Hepatocyte (in vitro differentiated cells): ENCODE results near the gene VAMP4. TPM values are rescaled to one million over a fixed set of nuclear protein-coding genes. Genes with fewer than 3 reads are reported as not detected.

Experiments used
- DNase-seq: peaks from one replicate; pipeline ENCODE4 v3.0.0-alpha.2; 2016; ENCODE audit warnings: low spot score
- H2AFZ ChIP-seq: fragments of 200-600 bp; sonication (generic); 2 replicates; pipeline ENCODE4 v1.6.0; 2016; ENCODE audit warnings: antibody characterized with exemption, mild to moderate bottlenecking
- H3K27ac ChIP-seq: fragments of 200-600 bp; sonication (generic); 2 replicates; pipeline ENCODE4 v1.5.1; 2016; ENCODE audit warnings: mild to moderate bottlenecking
- H3K27me3 ChIP-seq: fragments of 200-600 bp; sonication (generic); 2 replicates; pipeline ENCODE4 v1.6.1; 2016
- H3K36me3 ChIP-seq: fragments of 200-600 bp; sonication (generic); replicated peaks from 2 replicates; pipeline ENCODE4 v1.5.1; 2016; ENCODE audit warnings: low read depth; ENCODE audit not compliant: insufficient read depth
- H3K4me1 ChIP-seq: fragments of 200-600 bp; sonication (generic); 2 replicates; pipeline ENCODE4 v1.5.1; 2016; ENCODE audit warnings: mild to moderate bottlenecking, moderate library complexity; ENCODE audit not compliant: insufficient read depth
- H3K4me2 ChIP-seq: fragments of 200-600 bp; sonication (generic); 2 replicates; pipeline ENCODE4 v1.6.0; 2016
- H3K4me3 ChIP-seq: fragments of 200-600 bp; sonication (generic); 2 replicates; pipeline ENCODE4 v1.5.1; 2016; ENCODE audit warnings: mild to moderate bottlenecking
- H3K79me2 ChIP-seq: fragments of 200-600 bp; sonication (generic); 2 replicates; pipeline ENCODE4 v1.6.0; 2017; ENCODE audit warnings: mild to moderate bottlenecking
- H3K9me2 ChIP-seq: fragments of 200-600 bp; sonication (generic); replicated peaks from 2 replicates; pipeline ENCODE4 v1.6.0; 2017; ENCODE audit warnings: mild to moderate bottlenecking; ENCODE audit not compliant: insufficient read depth
- H3K9me3 ChIP-seq: fragments of 200-600 bp; sonication (generic); 2 replicates; pipeline ENCODE4 v1.5.1; 2016; ENCODE audit warnings: low read depth, mild to moderate bottlenecking
- H4K20me1 ChIP-seq: fragments of 200-600 bp; sonication (generic); 2 replicates; pipeline ENCODE4 v1.6.0; 2016; ENCODE audit warnings: mild to moderate bottlenecking; ENCODE audit not compliant: insufficient read depth, poor library complexity, severe bottlenecking
- EZH2 ChIP-seq: fragments of 200-600 bp; sonication (generic); IDR thresholded peaks from 2 replicates; pipeline ENCODE4 v1.6.1; 2016; ENCODE audit warnings: antibody characterized with exemption, mild to moderate bottlenecking, borderline replicate concordance
- EZH2phosphoT487 ChIP-seq: fragments of 200-600 bp; sonication (generic); IDR thresholded peaks from one replicate; pipeline ENCODE4 v1.6.1; 2018; ENCODE audit warnings: antibody characterized with exemption, mild to moderate bottlenecking, low read depth, moderate library complexity; ENCODE audit not compliant: unreplicated experiment, severe bottlenecking
- WGBS: methylation state at CpG from one replicate; pipeline ENCODE4 v1.1.6; 2016; ENCODE audit warnings: low lambda C conversion rate; ENCODE audit errors: missing lambda C conversion rate; 5-methylcytosine and 5-hydroxymethylcytosine counted together
- polyA plus RNA-seq: library from polyadenylated mRNA; unstranded; fragments of >200 nt; fragmentation: Nextera tagmentation; extraction: Ambion mirVana; gene quantifications from 2 replicates; pipeline ENCODE4 v1.2.1, GENCODE V29; 2016
- total RNA-seq: library from RNA; depleted of rRNA; stranded (reverse); fragments of >200 nt; gene quantifications from 2 replicates; pipeline ENCODE4 v1.2.3, GENCODE V29; 2014
- TF ChIP-seq, protein P1 (sequence below): fragments of 200-600 bp; sonication (generic); IDR thresholded peaks from 2 replicates; pipeline ENCODE4 v1.5.1; 2016; ENCODE audit warnings: antibody characterized with exemption, mild to moderate bottlenecking; ENCODE audit not compliant: poor library complexity

VAMP4 gene
- total and polyA plus RNA-seq, 2 experiments from 2014 or later, result 8.9 to 9.5 TPM

DNA sequence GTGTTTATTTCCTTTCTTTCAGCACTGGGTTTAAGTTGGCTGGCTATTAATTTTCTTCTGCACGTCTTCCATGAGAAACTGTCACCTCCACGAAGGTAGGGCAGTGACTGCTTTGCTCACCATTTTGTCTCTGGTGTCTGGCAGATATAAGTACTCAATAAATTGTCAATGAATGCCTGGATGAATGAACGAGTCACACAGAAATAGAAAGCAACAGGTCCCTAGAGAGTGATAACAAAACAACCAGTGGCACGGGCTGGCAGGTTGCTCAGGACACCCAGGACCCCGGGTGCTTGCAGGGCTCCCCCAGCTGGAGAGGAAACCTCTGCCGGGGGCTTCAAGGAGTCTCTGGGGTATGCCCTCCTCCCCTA is 86.1 kb downstream of the VAMP4 start:
- WGBS, result 74% methylated on average over 6 of the region's 6 CpGs
- no peak overlapping the region for H2AFZ ChIP-seq
- H3K4me2 ChIP-seq, result peak overlapping the region; percentile 34

DNA sequence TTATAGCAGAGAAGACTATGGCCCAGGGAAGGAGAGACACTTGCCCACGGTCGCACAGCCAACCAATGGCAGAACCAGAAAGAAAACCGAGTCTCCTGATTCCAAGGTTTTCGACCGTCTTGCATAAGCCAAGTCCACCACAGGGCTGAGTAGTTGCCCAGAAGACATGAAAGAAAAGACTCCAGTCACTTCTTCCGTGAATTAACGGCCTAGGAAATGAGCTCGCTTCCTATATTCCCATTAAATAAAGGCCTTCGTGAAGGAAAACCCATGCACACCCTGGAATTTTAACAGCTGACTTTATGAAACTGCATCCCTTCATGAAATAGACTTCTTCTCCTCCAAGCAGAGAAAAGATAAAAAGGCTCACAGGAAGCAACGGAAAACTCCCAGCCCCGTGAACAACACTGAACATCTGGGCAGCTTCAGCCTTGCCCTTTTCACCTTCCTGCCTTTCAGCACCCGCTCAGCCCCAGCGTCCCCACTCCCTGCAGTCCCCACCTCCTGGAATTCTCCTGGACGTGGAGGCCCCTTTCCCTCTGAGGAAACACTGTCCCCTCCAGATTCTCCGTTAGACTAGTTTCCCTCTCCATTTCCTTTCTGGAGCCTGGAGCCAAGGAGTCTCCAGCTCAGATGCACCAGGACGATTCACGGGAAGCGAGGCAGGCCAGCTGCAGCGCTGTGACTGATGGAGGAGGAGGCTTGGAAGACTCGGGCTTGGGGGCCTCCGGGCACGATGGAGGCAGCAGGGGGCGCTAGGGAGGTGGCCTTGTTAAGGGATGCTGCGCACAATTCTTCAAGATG is 86.7 kb downstream of the VAMP4 start:
- peak overlapping the region; percentile 43 for H2AFZ ChIP-seq
- no peaks in the 10 kb centered on the region for H4K20me1 ChIP-seq
- peak; percentile 74 for DNase-seq
- peaks cover 22% of the 10 kb centered on the region for H3K4me1 ChIP-seq
- H3K4me3 ChIP-seq, result no peak overlapping the region
- no peaks in the 10 kb centered on the region for H3K9me3 ChIP-seq
- 43% methylated on average over 24 of the region's 24 CpGs for WGBS
- peak overlapping the region; percentile 87 for H3K27ac ChIP-seq
- peak overlapping the region; percentile 34 for H3K4me2 ChIP-seq
- H3K9me2 ChIP-seq, result no peaks in the 10 kb centered on the region
- H3K27me3 ChIP-seq, result no peaks in the 10 kb centered on the region
- TF ChIP-seq EZH2phosphoT487, result no peak
- TF ChIP-seq, protein P1, sequence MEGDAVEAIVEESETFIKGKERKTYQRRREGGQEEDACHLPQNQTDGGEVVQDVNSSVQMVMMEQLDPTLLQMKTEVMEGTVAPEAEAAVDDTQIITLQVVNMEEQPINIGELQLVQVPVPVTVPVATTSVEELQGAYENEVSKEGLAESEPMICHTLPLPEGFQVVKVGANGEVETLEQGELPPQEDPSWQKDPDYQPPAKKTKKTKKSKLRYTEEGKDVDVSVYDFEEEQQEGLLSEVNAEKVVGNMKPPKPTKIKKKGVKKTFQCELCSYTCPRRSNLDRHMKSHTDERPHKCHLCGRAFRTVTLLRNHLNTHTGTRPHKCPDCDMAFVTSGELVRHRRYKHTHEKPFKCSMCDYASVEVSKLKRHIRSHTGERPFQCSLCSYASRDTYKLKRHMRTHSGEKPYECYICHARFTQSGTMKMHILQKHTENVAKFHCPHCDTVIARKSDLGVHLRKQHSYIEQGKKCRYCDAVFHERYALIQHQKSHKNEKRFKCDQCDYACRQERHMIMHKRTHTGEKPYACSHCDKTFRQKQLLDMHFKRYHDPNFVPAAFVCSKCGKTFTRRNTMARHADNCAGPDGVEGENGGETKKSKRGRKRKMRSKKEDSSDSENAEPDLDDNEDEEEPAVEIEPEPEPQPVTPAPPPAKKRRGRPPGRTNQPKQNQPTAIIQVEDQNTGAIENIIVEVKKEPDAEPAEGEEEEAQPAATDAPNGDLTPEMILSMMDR, result peak; percentile 62
- H3K79me2 ChIP-seq, result no peaks in the 10 kb centered on the region
- H3K36me3 ChIP-seq, result no peaks in the 10 kb centered on the region

More for the DNA sequence above, 86.1 kb downstream of the VAMP4 start:
- peaks cover 22% of the 10 kb centered on the region for H3K4me1 ChIP-seq
- no peaks in the 10 kb centered on the region for H3K36me3 ChIP-seq
- no peaks in the 10 kb centered on the region for H3K79me2 ChIP-seq
- H4K20me1 ChIP-seq, result no peaks in the 10 kb centered on the region
- TF ChIP-seq, protein P1, result no peak
- no peak for TF ChIP-seq EZH2
- TF ChIP-seq EZH2phosphoT487, result no peak
- no peaks in the 10 kb centered on the region for H3K9me3 ChIP-seq
- H3K9me2 ChIP-seq, result no peaks in the 10 kb centered on the region
- H3K27me3 ChIP-seq, result no peaks in the 10 kb centered on the region
- H3K4me3 ChIP-seq, result no peak overlapping the region
- no peak for DNase-seq
- peak overlapping the region; percentile 87 for H3K27ac ChIP-seq

DNA sequence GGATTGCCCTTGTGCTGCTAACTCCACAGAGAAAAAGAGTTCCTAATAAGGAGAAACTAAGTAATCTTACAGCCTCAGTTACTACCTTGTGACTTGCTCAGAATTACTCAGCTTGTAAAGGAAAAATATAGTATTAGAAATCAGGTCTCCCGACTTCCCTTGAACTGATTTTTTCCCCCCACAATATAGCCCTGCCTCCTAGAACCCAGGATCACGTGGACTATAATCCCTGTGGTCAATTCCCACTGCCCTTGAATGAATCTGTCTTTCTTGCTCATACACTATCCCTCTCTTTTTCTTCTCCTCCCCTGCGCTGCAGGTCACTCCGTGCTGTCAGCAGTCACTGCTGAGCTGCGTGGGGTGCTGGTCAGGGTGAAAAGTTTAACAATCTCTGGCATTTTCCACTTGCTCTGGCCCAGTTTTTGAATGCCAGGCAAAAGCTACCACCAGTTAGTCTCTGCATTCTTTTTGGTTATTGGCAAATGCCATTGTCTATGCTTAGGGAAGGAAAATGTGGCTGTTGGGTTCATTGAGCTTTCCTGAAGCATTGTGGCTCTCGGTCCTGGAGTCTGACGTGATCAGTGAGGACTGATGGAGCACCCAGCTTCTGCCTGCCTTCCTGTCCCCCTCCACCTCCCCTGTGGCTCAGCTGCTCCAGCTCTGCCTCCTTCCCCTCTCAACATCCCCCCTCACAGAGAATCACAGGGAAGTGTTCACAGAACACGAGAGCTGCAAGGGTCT is 87.5 kb downstream of the VAMP4 start:
- no peak for DNase-seq
- no peaks in the 10 kb centered on the region for H3K36me3 ChIP-seq
- no peaks in the 10 kb centered on the region for H4K20me1 ChIP-seq
- H3K9me2 ChIP-seq, result no peaks in the 10 kb centered on the region
- H3K27me3 ChIP-seq, result no peaks in the 10 kb centered on the region
- no peak overlapping the region for H3K4me3 ChIP-seq
- no peaks in the 10 kb centered on the region for H3K9me3 ChIP-seq
- peaks cover 22% of the 10 kb centered on the region for H3K4me1 ChIP-seq
- TF ChIP-seq EZH2, result no peak
- TF ChIP-seq, protein P1, result no peak
- TF ChIP-seq EZH2phosphoT487, result no peak
- H3K4me2 ChIP-seq, result peak overlapping the region; percentile 34
- 56% methylated on average over 8 of the region's 8 CpGs for WGBS
- no peaks in the 10 kb centered on the region for H3K79me2 ChIP-seq
- H3K27ac ChIP-seq, result peak overlapping the region; percentile 87
- peak overlapping the region; percentile 43 for H2AFZ ChIP-seq
